Memory B cell (primary cell): ENCODE measurements around the gene MRPS12.
A peak's percentile ranks its signal among the peaks of the same experiment; 100 is the strongest.

ENCODE experiments used
- ATAC-seq: fragments of 150-1000 bp; cut with Tn5 transposase; 2 replicates; pipeline ENCODE4 v1.10.0; 2021; ENCODE audit warnings: low read depth, mild to moderate bottlenecking, moderate library complexity
- DNase-seq, 2 donors: peaks; one replicate each; pipeline ENCODE4 v3.0.0; 2022; ENCODE audit warnings: low spot score in 2 of 2
- H3K27ac Mint-ChIP-seq: one replicate; pipeline ENCODE4 v1.8.0; 2022; ENCODE audit warnings: mild to moderate bottlenecking, moderate library complexity, mixed read lengths
- H3K27me3 Mint-ChIP-seq: one replicate; pipeline ENCODE4 v1.8.0; 2022; ENCODE audit warnings: mixed read lengths
- H3K36me3 Mint-ChIP-seq: one replicate; pipeline ENCODE4 v1.8.0; 2022; ENCODE audit warnings: mild to moderate bottlenecking, mixed read lengths
- H3K4me1 Mint-ChIP-seq: one replicate; pipeline ENCODE4 v1.8.0; 2022; ENCODE audit warnings: mixed read lengths
- H3K4me3 Mint-ChIP-seq: one replicate; pipeline ENCODE4 v1.8.0; 2022; ENCODE audit warnings: mild to moderate bottlenecking, moderate library complexity, mixed read lengths
- H3K9me3 Mint-ChIP-seq: one replicate; pipeline ENCODE4 v1.8.0; 2022; ENCODE audit warnings: mixed read lengths

The MRPS12 gene

DNA sequence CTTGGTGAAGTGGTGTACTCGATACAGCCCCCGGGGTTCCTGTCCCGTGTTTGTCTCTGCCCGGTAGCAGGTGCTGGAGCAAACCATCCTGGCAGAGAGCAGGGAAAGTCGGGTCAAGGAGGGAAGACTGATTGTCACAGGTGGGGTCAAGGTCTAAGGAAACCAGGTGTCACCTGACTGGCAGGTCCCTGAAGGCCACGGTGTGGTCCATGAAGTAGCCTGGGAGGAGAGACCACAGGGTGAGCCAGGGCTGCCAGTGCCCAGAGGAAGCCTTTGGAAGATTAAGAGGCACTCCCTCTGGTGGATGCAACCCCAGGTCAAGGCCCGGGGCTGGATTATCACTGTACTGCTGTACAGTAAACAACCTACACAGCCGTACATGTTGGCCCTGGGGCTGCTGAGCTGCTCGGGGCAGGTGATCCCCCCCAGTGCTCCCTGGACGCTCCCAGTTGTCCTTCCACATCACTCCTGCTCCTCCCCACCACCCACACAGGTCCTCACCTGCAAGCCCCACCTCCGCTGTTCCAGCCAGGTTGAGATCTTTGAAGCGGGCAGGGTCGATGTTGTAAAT is 12.7 kb upstream of the MRPS12 start:
- DNase-seq, result no peak
- H3K4me3 Mint-ChIP-seq, result no peak overlapping the region
- H3K36me3 Mint-ChIP-seq, result peaks cover 13% of the 10 kb centered on the region
- no peak overlapping the region for H3K27ac Mint-ChIP-seq
- H3K27me3 Mint-ChIP-seq, result no peaks in the 10 kb centered on the region
- H3K9me3 Mint-ChIP-seq, result no peaks in the 10 kb centered on the region
- ATAC-seq, result no peak
- H3K4me1 Mint-ChIP-seq, result no peaks in the 10 kb centered on the region

DNA sequence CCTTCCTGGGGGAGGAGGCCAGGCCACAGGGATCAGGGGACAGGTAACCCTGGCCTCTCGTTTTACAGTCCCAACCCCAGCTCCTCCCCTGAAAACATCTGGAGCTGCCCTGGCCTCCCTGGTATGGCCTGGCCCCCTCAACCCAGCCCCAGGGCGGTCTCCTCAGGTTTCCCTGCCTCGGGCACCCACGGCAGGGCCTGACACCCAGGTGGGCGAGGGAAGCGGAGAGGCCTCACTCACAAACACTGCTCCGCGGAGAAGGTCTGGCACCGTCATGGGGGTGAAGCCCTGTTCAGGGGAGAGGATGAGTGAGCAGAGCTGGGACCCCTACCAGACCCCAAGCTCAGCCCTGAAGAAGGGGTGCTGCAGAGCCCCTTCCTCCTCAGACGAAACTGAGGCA is 12.2 kb upstream of the MRPS12 start:
- DNase-seq (no peak), ATAC-seq (no peak)
- H3K4me3 Mint-ChIP-seq, result no peak overlapping the region
- no peak overlapping the region for H3K27ac Mint-ChIP-seq
- H3K27me3 Mint-ChIP-seq, result no peaks in the 10 kb centered on the region
- H3K36me3 Mint-ChIP-seq, result peaks cover 13% of the 10 kb centered on the region
- no peaks in the 10 kb centered on the region for H3K9me3 Mint-ChIP-seq
- H3K4me1 Mint-ChIP-seq, result no peaks in the 10 kb centered on the region

DNA sequence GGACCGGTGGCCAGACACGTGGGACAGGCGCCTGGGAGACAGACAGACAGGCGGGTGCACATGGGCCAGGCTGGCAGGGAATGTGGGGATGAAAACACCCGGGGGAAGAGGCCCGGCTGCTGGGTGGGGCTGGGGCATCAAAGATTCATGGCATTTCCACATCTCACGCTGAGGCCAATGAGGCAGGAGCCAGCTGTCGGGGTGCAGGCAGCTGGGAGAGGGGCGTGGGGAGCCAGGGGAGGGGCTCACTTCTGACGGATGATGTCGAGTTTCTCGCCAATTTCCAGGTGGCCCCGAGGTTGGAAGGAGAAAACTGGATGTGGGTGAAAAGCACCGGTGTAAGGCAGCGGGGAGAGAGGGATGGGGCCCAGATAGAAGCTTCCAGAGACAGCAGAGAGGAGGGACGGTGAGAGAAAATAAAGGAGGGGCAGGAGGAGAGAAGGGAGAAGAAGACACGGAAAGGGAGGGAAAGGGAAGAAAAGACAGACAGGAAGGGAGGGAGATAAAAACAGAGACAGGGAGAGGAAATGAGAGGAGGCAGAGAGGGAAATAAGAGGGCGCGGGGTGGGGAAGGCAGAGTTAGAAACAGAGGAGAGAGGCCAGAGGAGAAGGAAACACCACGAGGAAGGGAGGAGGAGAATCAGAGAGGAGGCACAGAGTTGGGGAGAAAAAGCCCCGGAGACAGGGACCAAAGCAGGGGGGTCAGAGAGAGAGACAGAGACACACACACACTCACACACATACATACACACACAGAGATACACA is 10.7 kb upstream of the MRPS12 start:
- no peaks in the 10 kb centered on the region for H3K4me1 Mint-ChIP-seq
- H3K36me3 Mint-ChIP-seq, result peaks cover 10% of the 10 kb centered on the region
- H3K9me3 Mint-ChIP-seq, result no peaks in the 10 kb centered on the region
- no peaks in the 10 kb centered on the region for H3K27me3 Mint-ChIP-seq
- no peak overlapping the region for H3K4me3 Mint-ChIP-seq
- no peak overlapping the region for H3K27ac Mint-ChIP-seq
- DNase-seq, result no peak
- ATAC-seq, result no peak

DNA sequence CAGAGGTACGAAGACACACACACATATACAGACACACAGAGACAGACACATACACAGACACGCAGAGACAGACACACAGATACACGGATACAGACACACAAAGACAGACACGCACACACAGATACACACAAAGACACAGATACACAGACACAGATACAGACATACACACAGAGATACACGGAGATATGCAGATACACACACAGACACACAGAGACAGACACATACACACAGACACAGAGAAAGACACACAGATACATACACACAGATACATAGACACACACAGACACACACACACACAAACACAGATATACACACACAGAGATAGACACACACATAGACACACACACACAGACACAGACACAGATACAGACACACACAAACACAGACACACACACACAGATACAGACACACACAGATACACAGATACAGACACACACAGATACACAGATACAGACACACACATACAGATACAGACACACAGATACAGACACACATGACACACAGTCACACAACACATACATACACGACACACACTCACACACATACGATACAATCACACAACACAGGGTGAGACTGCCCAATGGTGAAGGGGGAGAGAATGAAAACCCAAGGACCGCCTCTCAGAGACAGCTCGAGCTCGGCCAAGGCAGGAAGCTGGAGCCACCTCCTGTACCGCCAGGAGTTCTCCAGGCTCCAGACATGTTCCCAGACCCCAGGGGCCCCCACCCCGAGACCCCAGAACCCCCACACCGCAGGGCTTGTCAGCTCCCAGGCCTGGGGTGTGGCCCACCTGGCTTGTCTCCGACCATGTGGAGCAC is 9.9 kb upstream of the MRPS12 start:
- H3K27ac Mint-ChIP-seq, result no peak overlapping the region
- peaks cover 10% of the 10 kb centered on the region for H3K36me3 Mint-ChIP-seq
- no peaks in the 10 kb centered on the region for H3K4me1 Mint-ChIP-seq
- DNase-seq (no peak), ATAC-seq (no peak)
- no peak overlapping the region for H3K4me3 Mint-ChIP-seq
- no peaks in the 10 kb centered on the region for H3K27me3 Mint-ChIP-seq
- H3K9me3 Mint-ChIP-seq, result no peaks in the 10 kb centered on the region

DNA sequence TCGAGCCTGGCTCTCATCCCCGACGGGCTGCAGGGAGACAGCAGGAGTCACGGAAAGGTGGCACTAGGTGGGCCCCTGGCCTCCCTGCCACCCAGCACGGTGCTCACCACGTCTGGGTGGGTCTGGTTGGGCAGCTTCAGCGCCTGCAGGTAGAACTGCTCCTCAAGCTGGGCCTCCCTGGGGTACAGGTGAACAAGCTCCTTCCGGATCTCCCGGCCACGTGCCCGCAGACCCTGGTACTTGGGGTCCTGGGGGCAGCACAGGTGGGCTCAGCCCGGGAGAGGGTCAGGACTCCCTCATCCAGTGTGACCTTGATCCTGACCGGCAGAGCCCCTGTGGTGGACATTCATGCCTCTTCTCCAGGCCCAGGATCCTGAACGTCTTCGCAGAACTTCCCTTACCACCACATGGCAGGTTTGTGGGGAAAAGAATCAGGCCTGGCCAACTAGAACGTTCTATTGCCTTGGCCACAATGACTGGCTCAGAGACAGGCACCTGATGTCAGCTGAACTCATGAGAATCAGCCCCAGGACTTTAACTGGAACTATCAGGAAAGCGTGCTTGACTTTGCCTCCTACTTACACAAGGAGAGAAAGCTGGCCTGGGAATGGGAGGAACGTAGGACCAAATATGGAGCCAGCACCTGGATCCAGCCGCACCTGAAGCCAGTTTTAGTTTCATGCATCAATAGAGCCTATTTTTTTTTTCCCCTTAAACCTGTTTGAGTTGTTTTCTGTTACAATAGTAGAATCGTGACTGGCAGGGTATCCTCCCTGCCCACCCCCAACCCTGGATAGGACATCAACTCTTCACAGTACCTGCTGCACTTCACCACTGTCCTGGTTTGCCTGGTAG is 9.1 kb upstream of the MRPS12 start:
- no peak for ATAC-seq
- DNase-seq, result no peak
- Mint-ChIP-seq H3K36me3 (peaks cover 12% of the 10 kb centered on the region), H3K27ac (no peak overlapping the region), H3K9me3 (no peaks in the 10 kb centered on the region), H3K4me1 (no peaks in the 10 kb centered on the region), H3K4me3 (no peak overlapping the region), H3K27me3 (no peaks in the 10 kb centered on the region)

DNA sequence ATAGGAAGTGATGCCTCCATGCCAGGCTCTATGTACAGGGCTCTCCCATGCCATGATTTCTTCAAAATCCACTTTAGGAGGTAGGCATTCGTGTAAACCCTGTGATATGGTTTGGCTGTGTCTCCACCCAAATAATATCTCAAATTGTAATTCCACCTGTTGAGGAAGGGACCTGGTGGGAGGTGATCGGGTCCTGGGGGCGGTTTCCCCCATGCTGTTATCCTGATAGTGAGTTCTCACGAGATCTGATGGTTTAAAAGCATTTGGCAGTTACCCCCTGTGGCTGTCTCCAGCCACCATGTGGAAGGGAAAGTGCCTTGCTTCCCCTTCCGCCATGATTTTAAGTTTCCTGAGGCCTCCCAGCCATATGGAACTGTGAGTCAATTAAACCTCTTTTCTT is 8.3 kb upstream of the MRPS12 start:
- Mint-ChIP-seq H3K27ac (no peak overlapping the region), H3K4me1 (no peaks in the 10 kb centered on the region), H3K27me3 (no peaks in the 10 kb centered on the region), H3K36me3 (peaks cover 12% of the 10 kb centered on the region), H3K9me3 (no peaks in the 10 kb centered on the region), H3K4me3 (no peak overlapping the region)
- DNase-seq (no peak), ATAC-seq (no peak)

DNA sequence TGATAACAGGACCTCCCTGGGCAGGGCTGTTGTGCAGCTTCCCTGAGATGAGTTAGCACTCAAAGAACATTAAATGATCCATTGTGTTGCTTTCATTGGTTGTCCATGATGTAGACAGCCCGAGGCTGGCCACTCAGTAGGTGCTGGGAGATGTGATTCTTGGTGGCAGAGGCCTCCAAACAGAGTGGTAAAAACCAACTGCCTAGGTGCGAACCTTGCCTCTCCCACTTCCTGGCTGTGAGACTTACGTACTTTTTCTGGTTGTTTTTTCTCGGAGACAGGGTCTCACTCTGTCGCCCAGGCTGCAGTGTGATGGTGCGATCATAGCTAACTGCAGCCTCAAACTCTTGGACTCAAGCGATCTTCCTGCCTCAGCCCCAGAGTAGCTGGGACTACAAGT is 6.4 kb upstream of the MRPS12 start:
- ATAC-seq, result no peak
- no peak overlapping the region for H3K4me3 Mint-ChIP-seq
- DNase-seq, result no peak

DNA sequence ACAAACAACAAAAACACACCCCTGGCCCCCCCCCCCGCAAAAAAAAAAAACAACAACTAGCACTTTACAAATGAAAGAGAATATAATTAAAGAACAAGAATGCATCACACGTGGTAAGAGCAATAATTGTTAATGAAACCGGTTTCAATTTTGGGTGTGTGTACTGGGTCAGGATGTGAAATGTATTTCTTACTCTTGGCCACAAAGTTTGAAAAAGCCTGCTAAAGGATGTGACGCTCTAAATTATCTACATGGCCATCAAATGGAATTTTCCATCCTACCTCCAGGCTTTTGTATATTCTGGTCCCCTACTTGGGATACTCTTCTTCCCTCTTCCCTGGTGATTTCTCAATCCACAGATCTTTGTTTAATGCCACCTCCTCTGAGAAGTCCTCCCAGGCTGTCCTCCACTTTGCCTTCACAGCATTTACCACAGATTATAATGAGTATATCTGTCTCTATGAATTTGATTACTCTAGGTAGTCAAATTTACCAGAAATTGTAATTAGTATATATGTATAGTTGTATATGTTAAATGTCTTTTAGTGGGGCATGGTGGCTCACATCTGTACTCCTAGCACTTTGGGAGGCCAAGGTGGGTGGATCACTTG is 2.2 kb upstream of the MRPS12 start:
- Mint-ChIP-seq H3K36me3 (peaks cover 10% of the 10 kb centered on the region), H3K4me3 (peak overlapping the region; percentile 35), H3K9me3 (no peaks in the 10 kb centered on the region), H3K27me3 (no peaks in the 10 kb centered on the region), H3K27ac (no peak overlapping the region), H3K4me1 (peaks cover 22% of the 10 kb centered on the region)
- no peak for DNase-seq
- no peak for ATAC-seq

More for the DNA sequence above, 6.4 kb upstream of the MRPS12 start:
- peaks cover 14% of the 10 kb centered on the region for H3K36me3 Mint-ChIP-seq
- peaks cover 2% of the 10 kb centered on the region for H3K4me1 Mint-ChIP-seq
- no peaks in the 10 kb centered on the region for H3K27me3 Mint-ChIP-seq
- H3K27ac Mint-ChIP-seq, result no peak overlapping the region
- no peaks in the 10 kb centered on the region for H3K9me3 Mint-ChIP-seq

DNA sequence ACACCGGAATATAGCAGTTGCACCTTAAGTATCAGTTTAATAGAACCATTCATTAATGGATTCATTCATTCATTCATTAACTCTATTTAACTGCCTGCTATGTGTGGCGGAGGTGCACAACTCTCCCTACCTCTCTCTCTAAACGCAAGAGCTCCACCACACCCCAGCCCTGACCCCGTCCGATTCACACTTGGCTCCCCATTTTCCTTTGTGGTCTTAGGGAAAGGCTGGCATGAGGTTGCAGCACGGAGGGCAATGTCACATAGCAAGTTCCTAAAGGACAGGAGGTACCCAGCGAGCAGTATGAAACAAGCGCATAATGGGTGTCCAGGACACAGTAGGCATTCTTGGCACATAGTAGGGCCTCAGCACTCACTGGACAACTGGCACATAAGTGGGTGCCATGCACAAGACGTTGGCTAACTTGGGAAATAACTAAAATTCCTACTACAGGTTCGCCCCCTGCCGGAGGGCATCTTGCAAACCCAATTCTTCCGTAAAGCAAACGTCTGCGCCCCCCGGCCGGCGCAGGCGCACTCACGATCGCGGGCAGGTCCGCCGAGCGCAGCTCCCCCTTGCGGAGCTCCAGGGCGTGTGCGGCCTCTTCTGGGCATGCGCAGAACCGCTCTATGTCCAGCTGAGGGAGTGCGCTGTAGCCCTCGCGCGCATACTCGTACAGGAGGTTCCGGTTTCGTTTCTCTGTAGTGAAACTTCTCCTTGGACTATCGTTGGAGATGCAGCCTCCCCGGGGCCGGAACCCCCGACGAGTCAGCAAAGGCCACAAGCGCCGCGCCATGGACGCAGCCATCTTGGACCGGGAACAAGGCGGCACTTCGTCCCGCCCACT is 592 bp upstream of the MRPS12 start, which contains the start of gene SARS2:
Gene SARS2 (minus strand): TSS at position 835 of the 847 bp plus-strand sequence. CDS start 27 bp downstream, at position 808.
- Mint-ChIP-seq H3K4me3 (peak within 1 kb of the TSS; percentile 96), H3K27me3 (no peaks in the 10 kb centered on the region), H3K27ac (peak within 1 kb of the TSS; percentile 97), H3K36me3 (peaks cover 19% of the 10 kb centered on the region), H3K4me1 (peaks cover 23% of the 10 kb centered on the region), H3K9me3 (peaks cover 2% of the 10 kb centered on the region)
- peak; percentile 97 to 98 for DNase-seq
- ATAC-seq, result peak; percentile 49

DNA sequence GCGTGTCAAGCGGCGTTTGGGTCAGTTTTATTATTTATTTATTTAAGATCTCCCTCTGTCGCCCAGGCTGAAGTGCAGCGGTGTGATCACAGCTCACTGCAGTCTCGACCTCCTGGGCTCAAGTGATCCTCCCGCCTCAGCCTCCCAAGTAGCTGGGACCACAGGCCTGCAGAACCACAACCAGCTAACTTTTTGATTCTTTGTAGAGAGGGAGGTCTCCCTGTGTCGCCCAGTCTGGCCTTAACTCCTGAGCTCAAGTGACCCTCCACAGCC is 713 bp downstream of the MRPS12 start:
- Mint-ChIP-seq H3K4me1 (peaks cover 23% of the 10 kb centered on the region), H3K4me3 (peak overlapping the region; percentile 96), H3K27me3 (no peaks in the 10 kb centered on the region), H3K36me3 (peaks cover 21% of the 10 kb centered on the region), H3K27ac (peak overlapping the region; percentile 97), H3K9me3 (peaks cover 2% of the 10 kb centered on the region)
- no peak for DNase-seq
- no peak for ATAC-seq

DNA sequence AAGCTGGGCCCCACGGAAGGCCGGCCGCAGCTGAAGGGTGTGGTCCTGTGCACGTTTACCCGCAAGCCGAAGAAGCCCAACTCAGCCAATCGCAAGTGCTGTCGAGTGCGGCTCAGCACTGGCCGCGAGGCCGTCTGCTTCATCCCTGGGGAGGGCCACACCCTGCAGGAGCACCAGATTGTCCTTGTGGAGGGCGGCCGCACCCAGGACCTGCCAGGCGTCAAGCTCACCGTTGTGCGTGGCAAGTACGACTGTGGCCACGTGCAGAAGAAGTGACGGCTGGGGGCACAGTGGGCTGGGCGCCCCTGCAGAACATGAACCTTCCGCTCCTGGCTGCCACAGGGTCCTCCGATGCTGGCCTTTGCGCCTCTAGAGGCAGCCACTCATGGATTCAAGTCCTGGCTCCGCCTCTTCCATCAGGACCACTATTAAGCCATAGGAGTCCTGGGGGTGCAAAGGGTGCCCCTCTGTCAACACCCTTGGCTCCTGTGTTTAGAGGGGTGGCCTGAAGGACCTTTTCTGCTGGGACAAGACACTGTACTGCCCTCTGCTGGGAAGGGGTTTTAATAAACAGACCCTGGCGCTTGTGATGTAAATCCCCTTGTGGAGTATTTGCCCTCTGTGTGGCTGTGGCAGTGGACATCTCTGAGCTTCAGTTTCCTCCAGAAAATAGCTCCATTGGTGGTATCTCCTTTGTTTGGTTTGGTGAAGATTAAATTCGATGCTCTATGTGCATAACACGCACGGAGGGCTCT is 1.9 kb downstream of the MRPS12 start:
- H3K27me3 Mint-ChIP-seq, result no peaks in the 10 kb centered on the region
- peaks cover 21% of the 10 kb centered on the region for H3K36me3 Mint-ChIP-seq
- peak overlapping the region; percentile 43 for H3K4me3 Mint-ChIP-seq
- ATAC-seq (no peak), DNase-seq (peak in 1 of 2 donors; percentile 31)
- H3K27ac Mint-ChIP-seq, result no peak overlapping the region
- H3K9me3 Mint-ChIP-seq, result peaks cover 2% of the 10 kb centered on the region
- peaks cover 23% of the 10 kb centered on the region for H3K4me1 Mint-ChIP-seq

DNA sequence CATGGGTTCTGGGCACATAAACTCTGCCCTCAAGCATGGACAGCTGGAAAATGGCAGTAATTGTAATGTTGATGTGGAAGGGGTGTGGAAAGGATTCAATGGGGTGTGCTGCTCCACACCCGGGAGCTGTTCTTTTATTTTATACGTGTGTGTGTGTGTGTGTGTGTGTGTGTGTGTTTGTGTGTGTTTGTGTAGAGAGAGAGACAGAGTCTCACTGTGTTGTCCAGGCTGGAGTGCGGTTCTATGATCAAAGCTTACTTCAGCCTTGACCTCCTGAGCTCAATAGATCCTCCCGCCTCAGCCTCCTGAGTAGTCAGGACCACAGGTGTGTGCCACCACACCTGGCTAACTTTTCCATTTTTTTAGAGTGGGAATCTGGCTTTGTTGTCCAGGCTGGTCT is 2.8 kb downstream of the MRPS12 start:
- Mint-ChIP-seq H3K36me3 (peaks cover 20% of the 10 kb centered on the region), H3K4me1 (peaks cover 22% of the 10 kb centered on the region), H3K4me3 (no peak overlapping the region), H3K27ac (no peak overlapping the region), H3K9me3 (peaks cover 2% of the 10 kb centered on the region), H3K27me3 (no peaks in the 10 kb centered on the region)
- DNase-seq, result no peak
- no peak for ATAC-seq
